Fibroblast of pulmonary artery (primary cell): ENCODE results near the gene TKT.

Experiments
- DNase-seq: peaks from one replicate; pipeline ENCODE4 v3.0.0-alpha.2; 2010; ENCODE audit warnings: low read depth
- H3K4me3 ChIP-seq: replicated peaks from 2 replicates; pipeline ENCODE4 v1.5.1; 2011; ENCODE audit warnings: low read depth, mild to moderate bottlenecking, control low read depth, low read length, moderate library complexity
- TF ChIP-seq, protein P1 (sequence below): IDR thresholded peaks from 2 replicates; pipeline ENCODE4 v1.5.1; 2011; ENCODE audit warnings: mild to moderate bottlenecking, control low read depth, low read length, inconsistent platforms; ENCODE audit errors: missing control alignments

The TKT gene

GRCh38 chr3:53202331-53203015 is 53.3 kb downstream of the TKT start:
- TF ChIP-seq, protein P1, sequence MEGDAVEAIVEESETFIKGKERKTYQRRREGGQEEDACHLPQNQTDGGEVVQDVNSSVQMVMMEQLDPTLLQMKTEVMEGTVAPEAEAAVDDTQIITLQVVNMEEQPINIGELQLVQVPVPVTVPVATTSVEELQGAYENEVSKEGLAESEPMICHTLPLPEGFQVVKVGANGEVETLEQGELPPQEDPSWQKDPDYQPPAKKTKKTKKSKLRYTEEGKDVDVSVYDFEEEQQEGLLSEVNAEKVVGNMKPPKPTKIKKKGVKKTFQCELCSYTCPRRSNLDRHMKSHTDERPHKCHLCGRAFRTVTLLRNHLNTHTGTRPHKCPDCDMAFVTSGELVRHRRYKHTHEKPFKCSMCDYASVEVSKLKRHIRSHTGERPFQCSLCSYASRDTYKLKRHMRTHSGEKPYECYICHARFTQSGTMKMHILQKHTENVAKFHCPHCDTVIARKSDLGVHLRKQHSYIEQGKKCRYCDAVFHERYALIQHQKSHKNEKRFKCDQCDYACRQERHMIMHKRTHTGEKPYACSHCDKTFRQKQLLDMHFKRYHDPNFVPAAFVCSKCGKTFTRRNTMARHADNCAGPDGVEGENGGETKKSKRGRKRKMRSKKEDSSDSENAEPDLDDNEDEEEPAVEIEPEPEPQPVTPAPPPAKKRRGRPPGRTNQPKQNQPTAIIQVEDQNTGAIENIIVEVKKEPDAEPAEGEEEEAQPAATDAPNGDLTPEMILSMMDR: no peak
- H3K4me3 ChIP-seq: no peak overlapping the region
- DNase-seq: no peak

GRCh38 chr3:53200501-53201498 is 55.0 kb downstream of the TKT start:
- no peak overlapping the region for H3K4me3 ChIP-seq
- DNase-seq: no peak
- TF ChIP-seq, protein P1: no peak

- no peak for DNase-seq
- H3K4me3 ChIP-seq: no peak overlapping the region
- TF ChIP-seq, protein P1: peak; percentile 7
These were observed 56.0 kb downstream of the TKT start for GRCh38 chr3:53199834-53200233.

DNA sequence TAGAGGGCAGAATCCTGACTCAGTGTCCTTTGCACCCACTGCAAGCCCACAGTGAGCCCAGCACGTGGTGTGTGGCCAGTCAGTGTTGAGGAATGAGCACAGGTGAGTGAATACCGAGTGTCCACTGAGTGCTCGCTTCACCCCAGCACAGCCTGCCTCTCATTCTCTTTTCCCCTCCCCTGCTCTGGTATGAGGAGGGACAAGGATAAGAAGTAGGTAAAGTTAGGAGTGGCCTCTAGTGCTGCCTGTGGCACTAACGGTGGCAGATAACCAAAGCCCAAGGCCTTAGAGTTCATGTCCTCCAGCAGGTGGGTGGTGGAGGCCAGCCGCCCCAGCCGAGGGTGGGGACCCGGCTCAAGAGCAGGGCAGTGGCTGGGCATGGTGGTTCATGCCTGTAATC is 56.8 kb downstream of the TKT start:
- TF ChIP-seq, protein P1: no peak
- H3K4me3 ChIP-seq: no peak overlapping the region
- DNase-seq: no peak

- no peak for DNase-seq
- H3K4me3 ChIP-seq: no peak overlapping the region
- TF ChIP-seq, protein P1: peak; percentile 21
These were observed 57.4 kb downstream of the TKT start for GRCh38 chr3:53198256-53198977.

GRCh38 chr3:53196575-53197407 is 59.0 kb downstream of the TKT start:
- DNase-seq: peak; percentile 69
- H3K4me3 ChIP-seq: no peak overlapping the region
- TF ChIP-seq, protein P1: no peak
